ENCODE results near the gene CRACR2B.

DNA sequence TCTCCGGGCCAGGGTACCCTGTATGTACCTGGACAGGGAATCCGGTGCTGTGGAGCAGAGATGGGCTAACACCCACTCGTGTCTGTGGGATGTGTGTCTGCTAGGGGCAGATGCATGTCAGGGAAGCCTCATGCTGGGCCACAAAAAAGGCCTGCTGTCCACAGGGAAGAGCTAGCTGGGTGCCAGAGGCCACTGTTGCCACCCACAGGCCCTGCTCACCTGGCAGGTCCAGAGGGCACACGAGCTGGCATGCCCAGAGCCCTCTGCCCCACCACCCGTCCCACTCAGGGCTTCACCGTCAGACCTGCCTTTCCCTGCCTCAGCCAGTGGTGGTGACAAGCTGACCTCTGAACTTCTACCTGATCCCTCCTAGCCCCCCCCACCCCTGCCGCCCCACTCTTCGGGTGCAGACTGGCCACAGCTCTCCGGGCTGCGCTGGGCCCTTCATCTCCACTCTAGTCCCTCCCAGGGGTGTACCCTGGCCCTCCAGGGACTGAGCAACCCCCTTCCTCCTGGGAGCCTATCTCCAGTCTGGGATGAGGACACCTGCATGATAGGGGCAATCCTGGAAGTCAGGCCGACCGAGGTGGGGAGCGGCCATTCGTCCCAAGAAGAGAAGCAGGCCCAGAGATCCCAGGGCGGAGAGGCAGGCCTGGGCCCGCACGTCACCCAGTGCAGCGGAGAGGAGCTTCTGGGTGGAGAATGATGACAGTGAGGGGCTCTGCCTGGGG lies 31.0 kb upstream of the CRACR2B start:
- TF ChIP-seq, protein P1, sequence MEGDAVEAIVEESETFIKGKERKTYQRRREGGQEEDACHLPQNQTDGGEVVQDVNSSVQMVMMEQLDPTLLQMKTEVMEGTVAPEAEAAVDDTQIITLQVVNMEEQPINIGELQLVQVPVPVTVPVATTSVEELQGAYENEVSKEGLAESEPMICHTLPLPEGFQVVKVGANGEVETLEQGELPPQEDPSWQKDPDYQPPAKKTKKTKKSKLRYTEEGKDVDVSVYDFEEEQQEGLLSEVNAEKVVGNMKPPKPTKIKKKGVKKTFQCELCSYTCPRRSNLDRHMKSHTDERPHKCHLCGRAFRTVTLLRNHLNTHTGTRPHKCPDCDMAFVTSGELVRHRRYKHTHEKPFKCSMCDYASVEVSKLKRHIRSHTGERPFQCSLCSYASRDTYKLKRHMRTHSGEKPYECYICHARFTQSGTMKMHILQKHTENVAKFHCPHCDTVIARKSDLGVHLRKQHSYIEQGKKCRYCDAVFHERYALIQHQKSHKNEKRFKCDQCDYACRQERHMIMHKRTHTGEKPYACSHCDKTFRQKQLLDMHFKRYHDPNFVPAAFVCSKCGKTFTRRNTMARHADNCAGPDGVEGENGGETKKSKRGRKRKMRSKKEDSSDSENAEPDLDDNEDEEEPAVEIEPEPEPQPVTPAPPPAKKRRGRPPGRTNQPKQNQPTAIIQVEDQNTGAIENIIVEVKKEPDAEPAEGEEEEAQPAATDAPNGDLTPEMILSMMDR (IDR thresholded peaks at IDR 0.05) = no peak
- TF ChIP-seq POLR2A (IDR thresholded peaks at IDR 0.05) = no peak

Data from uterus (tissue), 2 donors.